GM18499 (cell line): ENCODE data around the gene GPC6.

Source experiments
- ATAC-seq: cut with Tn5 transposase; IDR thresholded peaks from one replicate; pipeline ENCODE4 v1.9.1; 2021; ENCODE audit warnings: moderate number of reproducible peaks; ENCODE audit not compliant: insufficient read depth, unreplicated experiment

GPC6 gene

GRCh38 chr13:94115054-94115453 lies 888.4 kb downstream of the GPC6 start:
- ATAC-seq = no peak

- ATAC-seq = no peak
Observed at GRCh38 chr13:94119360-94119936, 892.8 kb downstream of the GPC6 start.

GRCh38 chr13:94120878-94121277 lies 894.3 kb downstream of the GPC6 start:
- ATAC-seq = no peak

- no peak for ATAC-seq
Observed at GRCh38 chr13:94121686-94122085, 895.1 kb downstream of the GPC6 start.

GRCh38 chr13:94122300-94122915 lies 895.8 kb downstream of the GPC6 start:
- ATAC-seq = no peak

GRCh38 chr13:94123557-94123956 lies 897.0 kb downstream of the GPC6 start:
- ATAC-seq = no peak

GRCh38 chr13:94128430-94128829 lies 901.8 kb downstream of the GPC6 start:
- ATAC-seq = no peak

- no peak for ATAC-seq
Observed at GRCh38 chr13:94129490-94129894, 902.9 kb downstream of the GPC6 start.

GRCh38 chr13:94138831-94139230 lies 912.2 kb downstream of the GPC6 start:
- ATAC-seq = no peak

- no peak for ATAC-seq
Observed at GRCh38 chr13:94139393-94139995, 912.9 kb downstream of the GPC6 start.

GRCh38 chr13:94140027-94140426 lies 913.4 kb downstream of the GPC6 start:
- no peak for ATAC-seq

- no peak for ATAC-seq
Observed at GRCh38 chr13:94140511-94140910, 913.9 kb downstream of the GPC6 start.

- ATAC-seq = no peak
Observed at GRCh38 chr13:94143624-94144350, 917.2 kb downstream of the GPC6 start.

GRCh38 chr13:94145966-94146365 lies 919.4 kb downstream of the GPC6 start:
- ATAC-seq = no peak

GRCh38 chr13:94153586-94153985 lies 927.0 kb downstream of the GPC6 start:
- ATAC-seq = no peak

GRCh38 chr13:94154367-94154766 lies 927.8 kb downstream of the GPC6 start:
- ATAC-seq = no peak

GRCh38 chr13:94157705-94158218 lies 931.2 kb downstream of the GPC6 start:
- ATAC-seq = no peak

GRCh38 chr13:94160875-94161274 lies 934.3 kb downstream of the GPC6 start:
- no peak for ATAC-seq

GRCh38 chr13:94162289-94162688 lies 935.7 kb downstream of the GPC6 start:
- ATAC-seq = no peak

- no peak for ATAC-seq
Observed at GRCh38 chr13:94163535-94163934, 936.9 kb downstream of the GPC6 start.

- ATAC-seq = no peak
Observed at GRCh38 chr13:94168783-94169453, 942.3 kb downstream of the GPC6 start.
